Measurements from ENCODE around the gene CACNA1H. TPM values are rescaled to one million over a fixed set of nuclear protein-coding genes. Genes with fewer than 3 reads are reported as not detected.

CACNA1H gene
- total and polyA plus RNA-seq, 2 of the 8 experiments (the other 6 are each of a cell fraction or from before 2014, with no cell fraction given), result 14.0 to 28.7 TPM

- TF ChIP-seq CHD7 (IDR thresholded peaks at IDR 0.05; ENCODE audit: insufficient replicate concordance, low read length), result no peak
Measured at GRCh38 chr16:1131378-1131994, 21.4 kb upstream of the CACNA1H start (continued).
